Chondrocyte (in vitro differentiated cells): ENCODE results near the gene RAP1B. TPM values are rescaled to one million over a fixed set of nuclear protein-coding genes. Genes with fewer than 3 reads are reported as not detected.

ENCODE experiments used
- DNase-seq: peaks from one replicate; pipeline ENCODE4 v3.0.0; 2021; ENCODE audit warnings: mixed read lengths, low spot score
- H3K27ac Mint-ChIP-seq: one replicate; pipeline ENCODE4 v1.8.0; 2021; ENCODE audit warnings: mild to moderate bottlenecking, moderate library complexity, mixed read lengths; ENCODE audit not compliant: unreplicated experiment
- H3K27me3 Mint-ChIP-seq: 2 replicates; pipeline ENCODE4 v1.8.0; 2021; ENCODE audit warnings: low read depth, mixed read lengths
- H3K36me3 Mint-ChIP-seq: 2 replicates; pipeline ENCODE4 v1.8.0; 2021; ENCODE audit warnings: low read depth, mixed read lengths
- H3K4me1 Mint-ChIP-seq: 2 replicates; pipeline ENCODE4 v1.8.0; 2021; ENCODE audit warnings: low read depth, mild to moderate bottlenecking, mixed read lengths
- H3K4me3 Mint-ChIP-seq: one replicate; pipeline ENCODE4 v1.8.0; 2021; ENCODE audit warnings: mild to moderate bottlenecking, moderate library complexity, mixed read lengths; ENCODE audit not compliant: unreplicated experiment
- H3K9me3 Mint-ChIP-seq: 2 replicates; pipeline ENCODE4 v1.8.0; 2021; ENCODE audit warnings: low read depth, mixed read lengths
- total RNA-seq: library from RNA; stranded (reverse); gene quantifications from 3 replicates; pipeline ENCODE4 v1.2.1, GENCODE V29; 2021
- TF ChIP-seq, protein P1 (sequence below): fragments of 200-600 bp; sonication (generic); IDR thresholded peaks from 2 replicates; pipeline ENCODE4 v1.5.0; 2021; ENCODE audit warnings: antibody characterized with exemption, mild to moderate bottlenecking, moderate library complexity

The RAP1B gene
- total RNA-seq, 1 donor from 2014 or later = 239 TPM

GRCh38 chr12:68572661-68573060 is 38.0 kb upstream of the RAP1B start:
- Mint-ChIP-seq H3K27ac (no peak overlapping the region), H3K4me3 (no peak overlapping the region), H3K4me1 (no peaks in the 10 kb centered on the region), H3K36me3 (no peaks in the 10 kb centered on the region), H3K9me3 (no peaks in the 10 kb centered on the region), H3K27me3 (no peaks in the 10 kb centered on the region)
- DNase-seq = no peak
- TF ChIP-seq, protein P1, sequence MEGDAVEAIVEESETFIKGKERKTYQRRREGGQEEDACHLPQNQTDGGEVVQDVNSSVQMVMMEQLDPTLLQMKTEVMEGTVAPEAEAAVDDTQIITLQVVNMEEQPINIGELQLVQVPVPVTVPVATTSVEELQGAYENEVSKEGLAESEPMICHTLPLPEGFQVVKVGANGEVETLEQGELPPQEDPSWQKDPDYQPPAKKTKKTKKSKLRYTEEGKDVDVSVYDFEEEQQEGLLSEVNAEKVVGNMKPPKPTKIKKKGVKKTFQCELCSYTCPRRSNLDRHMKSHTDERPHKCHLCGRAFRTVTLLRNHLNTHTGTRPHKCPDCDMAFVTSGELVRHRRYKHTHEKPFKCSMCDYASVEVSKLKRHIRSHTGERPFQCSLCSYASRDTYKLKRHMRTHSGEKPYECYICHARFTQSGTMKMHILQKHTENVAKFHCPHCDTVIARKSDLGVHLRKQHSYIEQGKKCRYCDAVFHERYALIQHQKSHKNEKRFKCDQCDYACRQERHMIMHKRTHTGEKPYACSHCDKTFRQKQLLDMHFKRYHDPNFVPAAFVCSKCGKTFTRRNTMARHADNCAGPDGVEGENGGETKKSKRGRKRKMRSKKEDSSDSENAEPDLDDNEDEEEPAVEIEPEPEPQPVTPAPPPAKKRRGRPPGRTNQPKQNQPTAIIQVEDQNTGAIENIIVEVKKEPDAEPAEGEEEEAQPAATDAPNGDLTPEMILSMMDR = no peak

DNA sequence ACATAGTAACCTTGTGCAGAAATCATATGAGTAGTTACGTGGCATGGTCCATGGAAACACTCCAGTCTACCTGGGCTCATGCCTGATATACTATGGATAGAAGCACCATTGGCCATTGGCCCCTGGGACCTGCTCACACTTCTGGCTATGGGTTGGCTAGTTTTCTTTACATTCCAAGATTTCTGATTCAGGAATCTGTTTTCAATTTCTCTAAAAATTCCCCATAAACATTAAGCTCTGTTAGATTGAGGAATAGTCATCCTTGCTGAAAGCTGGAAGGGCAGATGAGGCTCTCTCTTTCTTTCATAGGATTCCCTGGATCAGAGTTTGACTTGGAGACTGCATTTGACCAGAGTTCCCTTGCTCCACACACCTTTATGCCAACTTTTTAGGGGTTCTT is 37.3 kb upstream of the RAP1B start:
- no peak for DNase-seq
- H3K4me1 Mint-ChIP-seq = no peaks in the 10 kb centered on the region
- no peak overlapping the region for H3K27ac Mint-ChIP-seq
- H3K27me3 Mint-ChIP-seq = no peaks in the 10 kb centered on the region
- H3K36me3 Mint-ChIP-seq = no peaks in the 10 kb centered on the region
- TF ChIP-seq, protein P1 = no peak
- no peaks in the 10 kb centered on the region for H3K9me3 Mint-ChIP-seq
- no peak overlapping the region for H3K4me3 Mint-ChIP-seq

DNA sequence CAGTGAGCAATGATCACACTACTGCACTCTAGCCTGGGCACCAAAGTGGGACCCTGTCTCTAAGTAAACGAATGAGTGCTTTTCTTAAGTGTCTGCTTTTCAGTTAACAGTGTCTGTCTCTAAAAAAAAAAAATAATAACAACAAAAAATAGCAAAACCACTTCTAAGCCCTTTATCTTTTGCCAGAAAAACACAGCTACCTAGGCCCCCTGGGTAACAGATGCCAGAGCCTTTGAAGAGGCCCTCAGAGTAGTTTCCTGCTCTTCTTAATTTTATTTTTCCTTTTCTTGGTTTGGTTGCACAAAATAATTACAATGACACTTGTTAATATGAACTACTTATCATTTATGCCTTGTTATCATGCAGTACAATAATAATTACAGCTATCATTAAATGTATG is 32.8 kb upstream of the RAP1B start:
- H3K27me3 Mint-ChIP-seq = no peaks in the 10 kb centered on the region
- TF ChIP-seq, protein P1 = no peak

DNA sequence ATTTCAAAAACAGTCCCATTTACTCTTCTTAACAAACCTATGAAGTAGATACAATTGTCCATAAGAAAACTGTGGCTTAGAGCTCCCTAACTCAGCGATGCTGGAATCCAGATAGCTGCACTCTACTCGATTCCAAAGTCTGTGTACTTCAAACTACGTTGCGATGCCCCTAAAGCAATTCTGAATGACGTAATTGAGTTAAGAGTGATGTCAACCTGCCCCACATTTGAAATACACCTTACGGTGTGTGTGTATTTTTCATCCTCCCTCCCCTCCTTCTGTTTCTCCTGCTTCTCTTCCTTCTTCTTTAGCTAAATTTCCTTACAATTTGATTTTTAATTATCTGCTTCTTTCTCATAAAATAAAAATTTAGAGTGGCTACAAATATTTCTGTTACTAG is 31.9 kb upstream of the RAP1B start:
- H3K27me3 Mint-ChIP-seq = no peaks in the 10 kb centered on the region
- H3K36me3 Mint-ChIP-seq = no peaks in the 10 kb centered on the region
- no peak overlapping the region for H3K4me3 Mint-ChIP-seq
- DNase-seq = no peak
- no peaks in the 10 kb centered on the region for H3K9me3 Mint-ChIP-seq
- no peak overlapping the region for H3K27ac Mint-ChIP-seq
- H3K4me1 Mint-ChIP-seq = no peaks in the 10 kb centered on the region
- TF ChIP-seq, protein P1 = no peak

More for the DNA sequence above, 32.8 kb upstream of the RAP1B start:
- Mint-ChIP-seq H3K27ac (no peak overlapping the region), H3K4me1 (no peaks in the 10 kb centered on the region), H3K4me3 (no peak overlapping the region), H3K36me3 (no peaks in the 10 kb centered on the region), H3K9me3 (no peaks in the 10 kb centered on the region)
- no peak for DNase-seq

DNA sequence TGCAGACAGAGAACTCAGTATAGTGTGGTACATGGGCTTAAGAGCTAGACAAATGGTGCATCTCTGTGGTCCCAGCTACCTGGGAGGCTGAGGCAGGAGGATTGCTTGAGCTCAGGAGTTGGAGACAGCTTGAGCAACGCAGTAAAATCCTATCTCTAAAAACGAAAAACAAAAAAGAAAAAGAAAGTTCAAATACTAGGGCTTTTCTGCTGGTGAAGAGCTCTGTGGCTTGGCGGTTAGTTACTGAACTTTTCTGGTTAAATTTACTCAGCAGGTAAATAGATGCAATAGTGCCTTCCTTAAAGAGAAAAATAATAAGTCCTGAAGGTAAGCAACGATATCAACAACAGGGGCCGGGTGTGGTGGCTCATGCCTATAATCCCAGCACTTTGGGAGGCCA is 31.4 kb upstream of the RAP1B start:
- no peak for DNase-seq
- Mint-ChIP-seq H3K27ac (no peak overlapping the region), H3K27me3 (no peaks in the 10 kb centered on the region), H3K9me3 (no peaks in the 10 kb centered on the region), H3K36me3 (no peaks in the 10 kb centered on the region), H3K4me3 (no peak overlapping the region), H3K4me1 (no peaks in the 10 kb centered on the region)
- TF ChIP-seq, protein P1 = no peak
